Upper lobe of left lung (tissue), 6 donors: ENCODE data around the gene FAM53A. TPM values are rescaled to one million over a fixed set of nuclear protein-coding genes. Genes with fewer than 3 reads are reported as not detected.
"Not testable (repeated sequence)": the region's sequence is repeated elsewhere in the genome, so short reads cannot be mapped to it uniquely, and the experiment has no call there.

Source experiments
- ATAC-seq, 2 donors: fragments of 200-7000 bp; cut with Tn5 transposase; one replicate each; pipeline ENCODE4 v1.9.1; 2022; ENCODE audit warnings: mild to moderate bottlenecking in 2 of 2, moderate library complexity in 2 of 2; ENCODE audit not compliant: low FRiP score in 2 of 2
- DNase-seq, 2 donors: peaks; one replicate each; pipeline ENCODE4 v3.0.0-alpha.2; 2019 to 2020
- H3K27ac ChIP-seq, 4 donors: fragments of 200-600 bp; sonication (generic); one replicate each; pipeline ENCODE4 v1.5.1; 2016 to 2019
- H3K27me3 ChIP-seq, 4 donors: fragments of 200-600 bp; sonication (generic); one replicate each; pipeline ENCODE4 v1.5.1; 2017 to 2019
- H3K36me3 ChIP-seq, 4 donors: fragments of 200-600 bp; sonication (generic); one replicate each; pipeline ENCODE4 v1.5.1; 2016 to 2019
- H3K4me1 ChIP-seq, 4 donors: fragments of 200-600 bp; sonication (generic); one replicate each; pipeline ENCODE4 v1.5.1; 2018 to 2019
- H3K4me3 ChIP-seq, 4 donors: fragments of 200-600 bp; sonication (generic); one replicate each; pipeline ENCODE4 v1.5.1; 2017 to 2019; ENCODE audit warnings: mild to moderate bottlenecking in 2 of 4, moderate library complexity in 1 of 4
- H3K9me3 ChIP-seq, 4 donors: fragments of 200-600 bp; sonication (generic); one replicate each; pipeline ENCODE4 v1.5.1; 2018 to 2019
- EP300 ChIP-seq, 4 donors: sonication (generic); formaldehyde crosslinking; IDR thresholded peaks; one replicate each; pipeline ENCODE4 v1.5.1; 2017; ENCODE audit warnings: antibody characterized with exemption in 4 of 4, control low read depth in 2 of 4
- POLR2A ChIP-seq, 4 donors: fragments of 450-650 bp; IDR thresholded peaks; one replicate each; pipeline ENCODE4 v1.5.1; 2016 to 2017; ENCODE audit warnings: antibody characterized with exemption in 4 of 4, mild to moderate bottlenecking in 2 of 4
- POLR2AphosphoS5 ChIP-seq, 2 donors: sonication (generic); formaldehyde crosslinking; IDR thresholded peaks; one replicate each; pipeline ENCODE4 v1.5.1; 2017; ENCODE audit warnings: antibody characterized with exemption in 2 of 2
- WGBS, 2 donors: methylation state at CpG; one replicate each; pipeline ENCODE4 v1.1.5; 2017 to 2018; 5-methylcytosine and 5-hydroxymethylcytosine counted together
- total RNA-seq, 6 donors: library from RNA; depleted of rRNA in 4 of 6; stranded (reverse); fragments of >200 nt in 4 of 6; gene quantifications; one replicate each; pipeline versions ENCODE4 v1.1.0 to v1.2.1, GENCODE V29; 2016 to 2021
- TF ChIP-seq, protein P1 (sequence below), 6 experiments: fragments of 450-650 bp in 4 of 6; fragments of 200-600 bp in 2 of 6; sonication (generic) in 2 of 6; IDR thresholded peaks; one replicate each; pipeline ENCODE4 v1.5.1; 2016 to 2019; ENCODE audit warnings: antibody characterized with exemption in 6 of 6
- donor health status: DM: no; HTN: no; CAD: no; lungs with moderate emphysema.
- donor health status: DM: no; HTN: yes; CAD: no; lungs with severe emphysema.

FAM53A gene
- total RNA-seq, 6 donors from 2014 or later: 0.59 to 17.8 (median 2.5) TPM

GRCh38 chr4:1608821-1609500, 75.2 kb downstream of the FAM53A start:
- H3K4me1 ChIP-seq: peaks cover 0 to 10% (median 6%) of the 10 kb centered on the region in 4 donors
- WGBS, 2 donors: 70 to 77% methylated on average over 12 to 17 of the region's 17 CpGs
- no peaks in the 10 kb centered on the region for H3K36me3 ChIP-seq
- no peak overlapping the region for H3K27ac ChIP-seq
- no peaks in the 10 kb centered on the region for H3K9me3 ChIP-seq
- ATAC-seq (no peak), DNase-seq (no peak)
- TF ChIP-seq POLR2A (IDR thresholded peaks at IDR 0.05): no peak
- TF ChIP-seq, protein P1, sequence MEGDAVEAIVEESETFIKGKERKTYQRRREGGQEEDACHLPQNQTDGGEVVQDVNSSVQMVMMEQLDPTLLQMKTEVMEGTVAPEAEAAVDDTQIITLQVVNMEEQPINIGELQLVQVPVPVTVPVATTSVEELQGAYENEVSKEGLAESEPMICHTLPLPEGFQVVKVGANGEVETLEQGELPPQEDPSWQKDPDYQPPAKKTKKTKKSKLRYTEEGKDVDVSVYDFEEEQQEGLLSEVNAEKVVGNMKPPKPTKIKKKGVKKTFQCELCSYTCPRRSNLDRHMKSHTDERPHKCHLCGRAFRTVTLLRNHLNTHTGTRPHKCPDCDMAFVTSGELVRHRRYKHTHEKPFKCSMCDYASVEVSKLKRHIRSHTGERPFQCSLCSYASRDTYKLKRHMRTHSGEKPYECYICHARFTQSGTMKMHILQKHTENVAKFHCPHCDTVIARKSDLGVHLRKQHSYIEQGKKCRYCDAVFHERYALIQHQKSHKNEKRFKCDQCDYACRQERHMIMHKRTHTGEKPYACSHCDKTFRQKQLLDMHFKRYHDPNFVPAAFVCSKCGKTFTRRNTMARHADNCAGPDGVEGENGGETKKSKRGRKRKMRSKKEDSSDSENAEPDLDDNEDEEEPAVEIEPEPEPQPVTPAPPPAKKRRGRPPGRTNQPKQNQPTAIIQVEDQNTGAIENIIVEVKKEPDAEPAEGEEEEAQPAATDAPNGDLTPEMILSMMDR (IDR thresholded peaks at IDR 0.05): no peak
- H3K4me3 ChIP-seq: no peak overlapping the region
- H3K27me3 ChIP-seq: no peaks in the 10 kb centered on the region

DNA sequence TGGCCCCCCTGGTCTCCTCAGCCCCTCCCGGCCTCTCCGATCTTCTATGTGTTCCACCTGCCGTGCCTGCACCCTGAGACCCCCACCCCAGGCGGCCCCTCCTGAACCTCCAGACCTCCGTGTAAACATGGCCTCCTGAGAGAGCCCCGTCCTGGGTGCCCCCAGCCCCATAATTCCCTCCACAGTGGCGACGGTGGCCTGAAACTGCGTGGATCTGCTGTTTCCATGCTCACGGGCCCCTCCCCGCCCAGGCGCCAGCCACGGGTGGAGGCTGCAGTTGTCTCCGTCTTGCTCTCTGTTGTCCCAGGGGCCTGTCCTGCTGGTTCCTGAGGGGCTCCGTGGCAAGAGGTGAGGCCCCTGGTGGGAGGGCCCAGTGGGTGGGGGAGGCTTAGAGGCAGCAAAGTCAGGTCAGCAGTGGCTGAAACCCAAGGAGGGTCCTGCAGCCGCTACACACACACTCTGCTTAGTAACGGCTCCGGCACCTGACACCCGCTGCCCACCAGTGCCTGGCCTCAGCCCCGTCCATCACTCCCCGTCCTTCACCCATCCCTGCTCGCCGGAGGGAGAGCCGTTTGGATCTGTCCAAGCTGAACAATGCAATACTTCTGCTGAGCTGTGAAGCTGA, 75.8 kb downstream of the FAM53A start:
- ATAC-seq: no peak
- Histone ChIP-seq H3K4me3 (no peak overlapping the region), H3K27ac (no peak overlapping the region), H3K9me3 (no peaks in the 10 kb centered on the region), H3K27me3 (no peaks in the 10 kb centered on the region), H3K4me1 (peaks cover 0 to 10% (median 6%) of the 10 kb centered on the region in 4 donors), H3K36me3 (no peaks in the 10 kb centered on the region)
- WGBS, 2 donors: 71 to 81% methylated on average over 16 to 24 of the region's 24 CpGs
- peak in 1 of 2 donors; percentile 69 for DNase-seq
- TF ChIP-seq EP300 (IDR thresholded peaks at IDR 0.05): no peak
- TF ChIP-seq, protein P1 (IDR thresholded peaks at IDR 0.05): no peak
- TF ChIP-seq POLR2A (IDR thresholded peaks at IDR 0.05): no peak
- no peak for TF ChIP-seq POLR2AphosphoS5 (IDR thresholded peaks at IDR 0.05)

DNA sequence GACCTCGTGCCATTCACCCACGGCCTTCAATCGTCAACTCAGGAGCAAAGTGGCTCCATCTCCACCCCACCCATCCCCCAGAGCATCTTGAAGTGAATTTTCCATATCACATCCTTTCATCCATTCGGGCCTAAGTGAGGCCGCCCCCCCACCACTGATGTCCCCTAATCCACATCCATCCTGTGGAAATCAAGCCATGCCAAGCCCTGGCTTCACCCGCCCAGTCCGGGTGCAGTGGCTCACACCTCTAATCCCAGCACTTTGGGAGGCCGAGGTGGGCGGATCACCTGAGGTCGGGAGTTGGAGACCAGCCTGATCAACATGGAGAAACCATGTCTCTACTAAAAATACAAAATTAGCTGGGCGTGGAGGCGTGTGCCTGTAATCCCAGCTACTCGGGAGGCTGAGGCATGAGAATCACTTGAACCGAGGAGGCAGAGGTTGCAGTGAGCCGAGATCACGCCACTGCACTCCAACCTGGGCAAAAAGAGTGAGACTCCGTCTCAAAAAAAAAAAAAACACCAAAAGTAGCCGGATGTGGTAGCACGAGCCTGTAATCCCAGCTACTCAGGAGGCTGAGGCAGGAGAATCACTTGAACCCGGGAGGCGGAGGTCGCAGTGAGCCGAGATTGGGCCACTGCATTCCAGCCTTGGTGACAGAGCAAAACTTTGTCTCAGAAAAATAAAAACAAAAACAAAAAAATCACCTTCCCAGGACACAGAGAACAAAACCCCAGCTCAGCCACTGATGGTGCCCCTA, 76.5 kb downstream of the FAM53A start:
- not testable (repeated sequence) for H3K4me1 ChIP-seq, H3K27me3 ChIP-seq, ATAC-seq, H3K9me3 ChIP-seq, H3K36me3 ChIP-seq, H3K4me3 ChIP-seq, DNase-seq, H3K27ac ChIP-seq
- 90% methylated on average over 23 of the region's 23 CpGs for WGBS, 2 donors

GRCh38 chr4:1604706-1605205, 79.4 kb downstream of the FAM53A start:
- no peaks in the 10 kb centered on the region for H3K9me3 ChIP-seq
- TF ChIP-seq POLR2AphosphoS5 (IDR thresholded peaks at IDR 0.05): no peak
- no peak for TF ChIP-seq POLR2A (IDR thresholded peaks at IDR 0.05)
- no peak for TF ChIP-seq EP300 (IDR thresholded peaks at IDR 0.05)
- TF ChIP-seq, protein P1 (IDR thresholded peaks at IDR 0.05): peak in 2 of 6 experiments; percentile 35 to 45
- 30 to 35% methylated on average over 12 to 16 of the region's 19 CpGs for WGBS, 2 donors
- no peak overlapping the region for H3K4me3 ChIP-seq
- no peaks in the 10 kb centered on the region for H3K36me3 ChIP-seq
- no peak for DNase-seq
- ATAC-seq: peak in 1 of 2 donors; percentile 48
- no peak overlapping the region for H3K27ac ChIP-seq
- peaks cover 0 to 5% (median 0%) of the 10 kb centered on the region in 4 donors for H3K4me1 ChIP-seq
- no peaks in the 10 kb centered on the region for H3K27me3 ChIP-seq

DNA sequence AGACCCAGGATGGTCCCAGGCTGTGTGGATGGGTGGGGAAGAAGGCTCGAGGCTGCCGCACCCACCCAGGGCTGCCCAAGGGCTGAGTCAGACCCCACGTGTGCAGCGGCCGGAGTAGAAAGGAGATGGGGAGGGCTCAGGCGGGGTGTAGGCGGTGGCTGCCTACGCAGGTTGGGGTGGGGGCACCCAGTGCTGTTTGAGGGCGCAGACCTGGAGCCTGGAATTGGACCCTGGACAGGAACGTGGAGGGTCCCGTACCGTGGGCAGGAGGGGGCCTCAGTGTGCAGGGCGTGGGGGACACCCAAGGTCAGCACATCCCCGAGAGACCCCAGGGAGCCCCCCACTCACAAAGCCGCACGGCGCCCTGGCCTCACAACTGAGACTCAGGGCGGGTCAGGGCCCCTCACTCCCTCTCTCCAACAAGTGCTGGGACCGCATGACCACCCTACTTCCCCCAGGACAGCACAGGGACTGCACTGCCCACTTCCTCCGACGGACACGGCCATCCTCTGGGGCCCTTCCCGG, 79.9 kb downstream of the FAM53A start:
- Histone ChIP-seq H3K4me3 (no peak overlapping the region), H3K27ac (no peak overlapping the region), H3K9me3 (no peaks in the 10 kb centered on the region), H3K36me3 (no peaks in the 10 kb centered on the region), H3K27me3 (no peaks in the 10 kb centered on the region), H3K4me1 (peaks cover 0 to 5% (median 0%) of the 10 kb centered on the region in 4 donors)
- peak; percentile 12 to 51 for ATAC-seq
- no peak for TF ChIP-seq POLR2AphosphoS5 (IDR thresholded peaks at IDR 0.05)
- TF ChIP-seq POLR2A (IDR thresholded peaks at IDR 0.05): no peak
- TF ChIP-seq EP300 (IDR thresholded peaks at IDR 0.05): no peak
- TF ChIP-seq, protein P1 (IDR thresholded peaks at IDR 0.05): no peak
- 44 to 54% methylated on average over 11 to 20 of the region's 23 CpGs for WGBS, 2 donors
- peak in 1 of 2 donors; percentile 65 for DNase-seq
